ENCODE results near the gene FGFR1OP2.

GRCh38 chr12:27014859-27015729, 76.8 kb downstream of the FGFR1OP2 start:
- TF ChIP-seq POLR2A (IDR thresholded peaks at IDR 0.05; ENCODE audit: low read length) (peak; percentile 56), GATA1 (IDR thresholded peaks at IDR 0.05; ENCODE audit: low read depth, low read length) (no peak)
